Measurements from ENCODE around the gene VEPH1.

DNA sequence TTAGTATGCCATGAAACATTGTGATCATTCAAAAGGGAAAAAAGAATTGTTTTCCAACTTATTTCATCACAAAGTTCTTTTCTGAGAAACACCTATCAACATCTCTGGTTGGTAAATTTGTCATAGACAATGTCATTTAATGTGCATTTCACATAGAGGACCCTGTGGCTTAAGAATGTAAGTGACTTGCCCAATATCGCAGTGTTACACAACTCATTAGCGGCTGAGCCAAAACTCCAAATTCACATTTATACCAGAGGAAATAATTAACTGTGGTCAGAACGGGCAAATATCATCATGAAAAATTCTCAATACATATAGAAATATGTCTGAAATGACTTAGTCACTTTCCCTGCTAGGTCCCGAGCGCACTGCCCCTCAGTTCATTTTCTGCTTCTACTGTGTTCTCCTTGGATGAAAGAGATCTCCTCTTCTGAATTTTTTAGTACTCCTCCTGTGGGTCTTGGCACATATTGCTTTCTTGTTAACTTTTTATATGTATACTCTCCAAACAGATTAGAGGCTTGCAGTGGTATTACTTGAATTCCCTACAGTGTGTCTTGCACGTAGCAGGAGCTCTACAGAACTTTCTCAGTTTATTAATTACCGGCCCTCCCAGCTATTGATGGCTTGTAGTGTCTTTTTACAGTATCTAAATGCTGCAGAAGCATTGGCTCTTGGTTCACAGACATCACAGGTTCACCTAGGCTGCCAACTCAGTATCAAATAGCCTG is 33.5 kb downstream of the VEPH1 start:
- TF ChIP-seq, protein P1, sequence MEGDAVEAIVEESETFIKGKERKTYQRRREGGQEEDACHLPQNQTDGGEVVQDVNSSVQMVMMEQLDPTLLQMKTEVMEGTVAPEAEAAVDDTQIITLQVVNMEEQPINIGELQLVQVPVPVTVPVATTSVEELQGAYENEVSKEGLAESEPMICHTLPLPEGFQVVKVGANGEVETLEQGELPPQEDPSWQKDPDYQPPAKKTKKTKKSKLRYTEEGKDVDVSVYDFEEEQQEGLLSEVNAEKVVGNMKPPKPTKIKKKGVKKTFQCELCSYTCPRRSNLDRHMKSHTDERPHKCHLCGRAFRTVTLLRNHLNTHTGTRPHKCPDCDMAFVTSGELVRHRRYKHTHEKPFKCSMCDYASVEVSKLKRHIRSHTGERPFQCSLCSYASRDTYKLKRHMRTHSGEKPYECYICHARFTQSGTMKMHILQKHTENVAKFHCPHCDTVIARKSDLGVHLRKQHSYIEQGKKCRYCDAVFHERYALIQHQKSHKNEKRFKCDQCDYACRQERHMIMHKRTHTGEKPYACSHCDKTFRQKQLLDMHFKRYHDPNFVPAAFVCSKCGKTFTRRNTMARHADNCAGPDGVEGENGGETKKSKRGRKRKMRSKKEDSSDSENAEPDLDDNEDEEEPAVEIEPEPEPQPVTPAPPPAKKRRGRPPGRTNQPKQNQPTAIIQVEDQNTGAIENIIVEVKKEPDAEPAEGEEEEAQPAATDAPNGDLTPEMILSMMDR (IDR thresholded peaks at IDR 0.05; ENCODE audit: borderline replicate concordance, extremely low read depth, low read length, poor library complexity, severe bottlenecking), result no peak
- no peak for TF ChIP-seq EZH2 (IDR thresholded peaks at IDR 0.05; ENCODE audit: borderline replicate concordance, low read depth, low read length, severe bottlenecking)

Measured in DND-41 (cell line).